GM19035 (cell line): ENCODE measurements around the gene ROBO2.

Source experiments
- ATAC-seq: cut with Tn5 transposase; IDR thresholded peaks from one replicate; pipeline ENCODE4 v1.9.1; 2021; ENCODE audit not compliant: unreplicated experiment

Gene ROBO2

DNA sequence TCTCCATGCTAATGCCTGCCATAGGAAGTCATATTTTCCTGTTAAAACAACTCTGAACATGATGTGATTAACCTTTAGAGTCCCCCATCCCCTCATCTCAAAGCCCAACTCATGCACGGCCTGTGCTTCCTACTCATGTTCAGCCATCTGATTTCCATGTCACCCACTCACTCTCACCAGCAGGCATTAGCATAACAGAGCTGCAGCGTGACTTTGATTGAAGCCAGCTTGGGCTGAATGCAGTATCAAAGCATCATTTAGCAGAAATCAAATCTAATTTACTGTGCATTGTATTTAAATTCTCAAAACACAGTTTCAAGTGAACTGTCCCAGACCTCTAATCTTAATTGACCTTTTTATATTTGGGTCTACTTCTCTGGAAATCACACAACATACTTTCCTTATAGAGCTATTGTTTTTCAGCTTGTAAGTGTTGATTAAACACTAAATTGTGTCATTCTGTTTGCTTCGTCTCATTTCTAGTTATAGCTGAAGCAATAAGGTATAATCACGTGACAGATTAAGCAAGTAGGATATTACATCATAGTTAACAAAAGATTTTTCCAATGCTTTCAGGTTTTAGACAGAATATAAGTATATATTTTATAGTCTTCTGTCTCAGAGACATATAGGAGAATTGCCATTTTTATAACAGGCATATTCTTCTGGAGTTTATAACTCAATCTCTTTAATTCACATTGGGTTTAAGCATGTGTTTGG lies 501.5 kb downstream of the ROBO2 start:
- ATAC-seq, result no peak

DNA sequence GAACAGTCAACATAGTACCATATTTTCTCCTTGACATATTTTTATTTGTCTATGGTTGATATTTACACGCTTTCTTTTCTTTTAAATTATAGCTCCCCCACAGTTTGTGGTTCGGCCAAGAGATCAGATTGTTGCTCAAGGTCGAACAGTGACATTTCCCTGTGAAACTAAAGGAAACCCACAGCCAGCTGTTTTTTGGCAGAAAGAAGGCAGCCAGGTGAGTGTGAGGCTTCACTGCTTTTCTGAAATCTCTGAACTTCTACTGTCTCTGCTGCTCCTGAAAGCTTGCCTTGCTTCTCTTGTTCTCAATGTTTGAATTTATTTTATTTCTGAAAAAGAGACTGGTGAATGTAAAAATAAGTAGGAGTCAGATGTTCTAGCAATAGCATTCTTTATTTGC lies 506.3 kb downstream of the ROBO2 start:
- ATAC-seq, result no peak

DNA sequence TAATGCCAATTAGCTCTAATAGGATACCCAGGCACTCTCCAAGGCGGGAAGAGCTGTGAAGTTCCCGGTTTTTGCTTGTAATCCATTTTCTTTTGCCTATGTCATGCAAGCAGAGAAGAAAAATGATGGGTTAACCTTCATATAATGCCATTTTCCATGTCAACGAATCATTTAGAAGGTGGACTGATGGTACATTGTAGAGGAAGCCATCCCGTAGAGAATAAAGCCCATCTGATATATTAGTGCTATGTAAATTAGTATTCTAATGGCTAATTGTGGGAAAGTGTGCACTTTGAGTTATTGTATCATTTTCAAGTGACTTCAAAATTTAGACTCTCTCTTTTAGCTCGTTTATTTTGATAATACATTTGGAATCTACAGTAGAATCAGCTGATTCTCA lies 509.1 kb downstream of the ROBO2 start:
- ATAC-seq, result no peak

DNA sequence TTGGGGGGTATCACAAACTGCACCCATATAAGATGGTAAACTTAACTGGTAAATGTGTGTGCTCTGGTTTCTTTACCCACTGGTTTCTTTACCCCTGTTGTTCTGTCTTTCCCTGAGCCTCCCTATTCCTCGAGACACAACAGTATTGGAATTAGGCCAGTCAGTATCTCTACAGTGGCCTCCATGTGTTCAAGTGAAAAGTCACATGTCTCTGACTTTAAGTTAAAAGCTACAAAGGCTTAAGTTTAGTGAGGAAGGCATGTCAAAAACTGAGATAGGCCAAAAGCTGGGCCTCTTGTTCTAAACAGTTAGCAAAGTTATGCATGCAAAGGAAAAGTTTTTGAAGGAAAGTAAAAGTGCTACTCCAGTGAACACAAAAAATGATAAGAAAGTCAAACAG lies 513.3 kb downstream of the ROBO2 start:
- ATAC-seq, result no peak

DNA sequence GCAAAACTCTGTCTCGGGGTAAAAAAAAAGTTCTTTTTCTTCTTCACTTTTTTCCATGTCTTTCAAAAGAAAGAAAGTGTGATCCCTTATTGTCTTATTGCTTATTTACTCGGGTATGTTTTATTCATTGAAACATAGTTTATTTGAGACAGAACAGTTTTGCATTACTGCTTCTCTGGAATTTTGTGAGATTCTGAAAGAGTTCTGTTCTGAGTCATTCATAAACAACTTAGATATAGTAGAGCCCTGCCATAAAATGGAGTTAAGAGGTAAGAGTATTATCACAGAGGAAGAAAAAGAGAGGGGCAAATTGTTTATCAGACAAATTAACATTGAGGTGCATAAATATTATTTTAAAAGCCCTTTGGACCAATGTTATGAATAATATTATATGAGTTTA lies 522.2 kb downstream of the ROBO2 start:
- no peak for ATAC-seq

DNA sequence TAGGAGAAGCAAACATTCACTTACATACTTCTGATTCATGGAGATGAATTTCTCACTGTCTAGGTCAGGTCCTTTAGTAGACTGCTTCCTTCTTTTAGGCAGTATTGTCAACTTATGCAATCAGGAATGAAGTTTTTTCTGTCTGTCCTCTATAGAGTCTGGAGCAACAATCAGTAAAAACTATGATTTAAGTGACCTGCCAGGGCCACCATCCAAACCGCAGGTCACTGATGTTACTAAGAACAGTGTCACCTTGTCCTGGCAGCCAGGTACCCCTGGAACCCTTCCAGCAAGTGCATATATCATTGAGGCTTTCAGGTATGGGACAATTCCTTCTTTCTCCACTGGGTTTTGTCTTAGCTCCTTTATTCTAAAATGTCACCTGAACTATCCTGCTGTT lies 523.1 kb downstream of the ROBO2 start:
- no peak for ATAC-seq

DNA sequence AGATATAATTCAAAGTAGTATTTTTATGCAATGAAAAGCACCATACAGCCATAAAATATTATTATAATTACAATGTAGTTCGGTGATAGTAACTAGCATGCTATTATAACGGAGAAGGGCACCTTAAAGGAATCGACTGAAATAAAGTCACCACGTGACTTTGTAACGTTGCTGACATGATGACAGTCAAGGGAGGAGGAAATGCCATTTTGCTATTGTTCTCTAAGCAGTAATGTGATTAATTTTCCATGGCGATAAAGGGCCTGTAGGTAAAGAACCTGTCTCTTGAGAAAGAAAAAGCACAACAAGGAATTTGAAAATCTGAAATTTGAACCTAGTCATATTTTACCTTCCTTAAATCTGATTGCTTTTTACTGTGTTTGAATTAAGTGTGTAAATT lies 526.2 kb downstream of the ROBO2 start:
- no peak for ATAC-seq

DNA sequence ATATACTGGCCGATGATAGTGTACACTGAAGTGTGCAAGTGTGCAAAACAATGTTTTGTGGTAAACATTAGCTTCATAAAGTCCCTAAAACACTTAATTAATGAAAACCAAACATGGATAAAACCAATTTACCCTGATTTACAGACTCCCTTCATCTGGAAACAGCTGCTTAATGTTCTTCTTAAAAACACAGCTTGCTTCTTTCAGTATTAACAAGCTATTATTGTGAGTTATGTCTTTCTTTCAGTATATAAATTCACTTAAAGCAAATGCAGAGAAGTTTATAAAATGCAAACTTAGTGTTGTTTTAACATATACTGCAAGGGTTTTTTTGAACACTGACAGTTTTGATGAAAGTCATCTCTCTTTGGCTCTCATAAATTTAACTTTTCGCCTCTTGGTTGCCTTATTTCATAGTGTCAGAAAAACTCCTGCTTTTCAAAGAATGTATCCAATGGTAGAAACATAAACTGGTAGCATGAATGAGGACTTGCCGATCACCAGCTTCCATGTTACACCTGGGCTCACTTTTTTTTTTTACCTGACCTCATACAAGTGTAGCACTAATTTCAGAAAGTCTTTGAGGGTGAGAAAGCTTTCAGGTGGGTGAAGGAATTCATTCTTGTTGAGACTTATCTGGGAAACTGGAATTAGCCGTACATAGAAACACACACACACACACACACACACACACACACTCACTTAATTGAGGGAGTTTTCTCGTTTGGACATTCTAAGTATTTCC lies 532.2 kb downstream of the ROBO2 start:
- no peak for ATAC-seq

DNA sequence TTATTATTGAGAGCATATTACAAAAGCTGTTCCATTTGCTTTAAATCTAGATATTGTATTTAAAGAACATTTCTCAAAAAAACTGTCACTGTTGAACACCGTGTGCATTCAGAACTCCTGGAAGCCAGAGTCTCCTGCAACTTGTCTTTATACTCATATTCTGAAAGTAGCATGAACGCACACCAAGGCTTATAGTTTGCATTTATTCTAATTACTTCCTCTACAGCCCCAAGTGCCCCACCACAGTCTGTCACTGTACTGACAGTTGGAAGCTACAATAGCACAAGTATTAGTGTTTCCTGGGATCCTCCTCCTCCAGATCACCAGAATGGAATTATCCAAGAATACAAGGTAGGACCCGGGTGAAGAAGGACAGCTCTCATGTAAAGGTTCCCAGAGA lies 537.4 kb downstream of the ROBO2 start:
- ATAC-seq, result no peak

DNA sequence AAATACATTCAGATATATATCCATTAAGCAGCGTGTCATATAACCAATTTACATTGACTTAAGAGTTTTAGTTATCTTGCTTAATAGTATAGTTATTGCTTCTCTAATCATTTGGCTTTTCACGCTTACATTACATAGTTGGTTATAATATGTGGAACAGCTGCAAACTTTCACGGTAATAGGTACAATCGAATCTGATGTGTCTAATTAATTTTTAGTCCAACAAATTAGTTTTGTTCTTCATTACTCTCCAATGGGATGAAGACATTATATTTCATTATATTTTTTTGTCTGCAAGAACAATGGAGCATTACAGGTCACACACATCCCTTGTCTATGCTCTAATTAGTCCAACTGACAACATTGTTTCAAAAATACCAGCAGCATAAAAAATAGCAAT lies 546.3 kb downstream of the ROBO2 start:
- ATAC-seq, result no peak

DNA sequence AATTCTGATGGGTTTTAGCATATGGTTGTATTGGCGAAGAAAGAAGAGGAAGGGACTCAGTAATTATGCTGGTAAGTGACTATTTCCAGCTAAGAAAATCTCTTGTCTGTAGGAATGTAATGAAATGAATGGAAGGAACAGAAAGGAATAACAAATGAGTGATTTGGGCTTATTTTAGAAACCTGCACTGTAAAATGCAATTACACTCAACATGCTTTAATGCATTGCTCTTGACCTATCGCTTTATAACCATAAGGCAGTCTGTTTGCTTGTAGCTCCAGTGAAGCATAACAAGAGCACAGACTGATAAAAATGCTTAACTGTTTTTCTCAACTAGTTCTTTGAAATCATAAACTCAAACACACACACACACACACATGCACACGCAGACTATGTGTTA lies 549.0 kb downstream of the ROBO2 start:
- no peak for ATAC-seq

DNA sequence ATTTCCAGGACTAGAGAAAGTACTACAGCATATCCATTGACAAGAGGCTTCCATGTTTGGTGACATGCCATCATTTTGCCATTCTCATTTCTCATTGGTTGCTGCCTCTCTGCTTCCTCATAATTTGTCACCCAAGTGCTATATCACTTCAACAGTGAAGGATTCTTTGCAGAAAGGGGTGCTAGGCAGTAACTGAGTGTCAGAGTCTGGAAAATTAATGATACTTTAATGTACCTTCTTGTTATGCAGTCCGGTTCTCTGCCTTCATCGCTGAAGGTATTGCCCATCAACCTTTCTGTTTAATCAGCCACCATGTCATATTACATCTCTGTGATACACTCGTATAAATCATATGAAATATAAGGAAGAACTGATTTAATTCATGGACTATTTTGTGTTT lies 550.3 kb downstream of the ROBO2 start:
- no peak for ATAC-seq

DNA sequence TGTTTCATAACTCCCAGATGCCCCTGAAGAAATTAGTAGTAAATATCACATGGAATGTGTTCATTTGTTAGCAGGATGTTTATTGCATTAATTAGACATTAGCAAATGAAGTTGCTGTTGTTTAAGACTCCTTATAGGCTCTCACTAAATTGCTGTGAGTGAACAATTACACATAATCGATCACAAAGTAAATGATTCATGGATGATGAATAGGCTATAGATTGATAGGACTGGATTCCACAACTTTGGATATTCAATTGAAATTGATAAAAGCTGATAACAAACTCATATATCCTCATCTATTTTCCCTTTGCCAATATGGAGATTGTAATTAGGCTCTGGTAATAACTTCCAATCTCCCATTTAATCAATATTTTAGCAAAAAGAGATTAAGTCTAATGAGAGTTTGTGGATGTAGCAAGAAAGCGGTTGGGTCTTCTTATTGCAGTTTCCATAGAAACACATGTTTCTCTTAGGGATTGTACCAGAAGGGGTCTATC lies 555.5 kb downstream of the ROBO2 start:
- no peak for ATAC-seq

DNA sequence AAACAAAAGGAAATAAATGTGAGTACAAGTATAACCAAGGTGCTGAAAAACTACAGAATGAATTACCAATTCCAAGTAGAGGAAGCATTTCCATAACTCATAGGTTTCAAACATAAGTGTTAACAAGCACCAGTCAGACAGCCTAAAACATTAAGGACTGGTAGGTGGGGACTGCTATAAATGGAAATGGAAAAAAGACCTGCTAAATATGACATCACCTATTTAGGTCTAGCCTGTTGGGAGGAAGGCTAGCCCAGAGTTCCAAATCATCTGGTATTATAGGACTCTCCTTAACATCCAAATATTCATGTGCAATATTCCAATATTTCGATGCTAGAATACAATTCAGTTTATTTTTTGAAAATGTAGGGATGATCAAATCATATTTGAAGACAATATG lies 560.0 kb downstream of the ROBO2 start:
- no peak for ATAC-seq

DNA sequence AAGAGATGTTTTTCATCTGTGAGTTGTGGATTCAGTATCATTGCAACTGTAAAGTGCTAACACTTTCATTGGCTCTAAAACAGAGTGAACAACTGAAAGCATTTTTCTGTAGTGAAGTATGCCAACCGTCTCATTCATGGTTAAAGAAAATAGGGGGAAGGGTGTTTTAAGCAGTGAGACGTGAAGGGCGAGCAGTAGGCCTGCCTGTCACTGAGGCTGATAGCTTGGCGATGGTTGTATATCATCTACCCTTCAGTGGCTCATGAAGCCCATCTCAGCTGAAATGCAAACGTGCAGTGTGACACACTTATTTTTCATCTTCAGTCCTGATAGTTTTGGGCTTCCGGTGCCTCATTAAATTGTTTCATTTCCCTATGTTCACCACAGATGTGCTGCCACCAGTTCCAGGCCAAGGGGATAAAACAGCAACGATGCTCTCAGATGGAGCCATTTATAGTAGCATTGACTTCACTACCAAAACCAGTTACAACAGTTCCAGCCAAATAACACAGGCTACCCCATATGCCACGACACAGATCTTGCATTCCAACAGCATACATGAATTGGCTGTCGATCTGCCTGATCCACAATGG lies 562.0 kb downstream of the ROBO2 start:
- ATAC-seq, result no peak

DNA sequence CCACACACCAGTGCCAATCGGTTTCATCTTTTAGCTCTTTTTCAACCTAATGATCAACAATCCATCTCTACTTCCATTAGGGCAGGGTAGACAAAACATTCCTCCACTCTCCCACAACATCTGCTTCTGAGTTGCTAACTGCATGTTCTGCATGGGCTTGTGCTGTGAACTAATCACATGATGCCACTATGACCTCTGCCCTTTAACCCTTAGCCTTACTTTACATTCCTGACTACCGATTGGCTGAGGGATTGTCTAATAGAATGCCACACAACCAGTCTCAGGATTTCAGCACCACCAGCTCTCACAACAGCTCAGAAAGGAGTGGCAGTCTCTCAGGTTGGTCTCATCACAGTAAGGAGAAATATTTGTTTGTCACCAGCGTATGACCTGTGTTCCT lies 562.8 kb downstream of the ROBO2 start:
- no peak for ATAC-seq

DNA sequence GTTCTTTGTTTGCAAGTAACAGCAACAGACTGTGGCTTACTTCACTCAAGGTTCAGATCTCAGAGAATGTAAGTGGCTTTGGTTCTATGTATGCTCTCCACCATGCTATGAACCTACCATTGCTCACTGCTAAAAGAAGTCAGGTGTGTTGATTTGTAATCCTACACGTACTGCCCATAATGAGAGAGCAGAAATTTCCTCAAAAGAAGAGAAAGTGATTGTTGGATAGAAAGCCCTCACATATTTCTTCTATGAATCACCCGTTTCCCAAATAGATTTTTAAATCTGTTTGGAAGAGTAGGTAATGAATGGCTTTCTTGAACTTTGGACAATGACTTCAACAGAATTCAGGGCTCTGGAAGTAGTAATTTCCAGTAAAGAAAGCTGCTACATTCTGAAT lies 565.4 kb downstream of the ROBO2 start:
- no peak for ATAC-seq

DNA sequence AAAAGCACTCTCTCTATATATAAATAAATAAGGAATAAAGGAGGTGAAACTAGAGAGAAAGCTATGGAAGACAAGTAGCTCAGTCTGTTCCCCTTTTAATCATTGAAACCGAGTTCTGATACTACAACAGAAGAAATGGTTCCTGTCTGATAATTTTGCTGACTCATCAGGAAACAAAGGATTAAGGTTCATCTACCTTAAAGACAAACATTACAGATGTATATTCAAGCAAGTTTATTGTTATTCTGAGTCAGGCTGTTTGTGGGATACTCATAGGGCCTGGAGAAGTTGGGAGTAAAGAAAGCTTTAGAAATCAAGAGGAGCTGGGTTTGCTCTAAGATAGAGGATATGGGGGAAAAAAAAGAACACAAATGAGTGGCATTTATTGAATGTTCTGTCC lies 566.0 kb downstream of the ROBO2 start:
- no peak for ATAC-seq

DNA sequence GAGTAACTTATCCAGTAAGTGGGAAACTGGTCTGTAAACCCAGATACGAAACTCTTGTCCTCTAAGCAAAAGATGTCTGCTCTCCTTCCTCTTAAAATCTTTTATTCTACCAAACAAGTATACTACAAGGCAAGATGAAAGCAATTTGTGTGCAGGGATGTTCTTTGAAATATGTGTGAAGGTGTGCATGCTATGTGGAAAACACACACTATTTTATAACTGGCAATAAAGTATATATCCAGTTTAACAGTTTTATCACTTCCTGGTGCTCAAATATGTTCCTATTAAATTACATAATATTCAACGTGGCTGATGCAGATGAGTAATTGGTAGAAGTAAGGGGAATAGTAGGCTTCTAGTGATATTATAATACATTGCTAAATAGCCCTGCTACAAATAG lies 566.5 kb downstream of the ROBO2 start:
- no peak for ATAC-seq

DNA sequence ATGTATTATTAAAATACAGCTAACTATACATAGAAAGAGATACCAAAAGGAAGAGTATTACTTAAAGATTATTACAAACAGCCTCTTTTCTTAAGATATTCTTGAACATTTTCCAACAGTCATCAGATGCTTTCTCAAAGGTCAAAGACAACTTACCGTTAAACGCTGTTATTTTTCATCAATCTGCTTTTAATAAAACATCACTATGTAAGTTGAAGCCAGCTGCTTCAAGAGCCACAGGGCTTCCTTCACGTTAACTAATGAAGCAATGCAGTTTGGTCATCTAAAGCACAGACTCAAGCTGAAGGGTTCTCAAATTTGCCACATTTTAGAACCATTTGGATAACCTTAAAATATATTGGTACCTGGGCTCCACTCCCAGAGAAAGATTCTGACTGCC lies 578.8 kb downstream of the ROBO2 start:
- ATAC-seq, result no peak

DNA sequence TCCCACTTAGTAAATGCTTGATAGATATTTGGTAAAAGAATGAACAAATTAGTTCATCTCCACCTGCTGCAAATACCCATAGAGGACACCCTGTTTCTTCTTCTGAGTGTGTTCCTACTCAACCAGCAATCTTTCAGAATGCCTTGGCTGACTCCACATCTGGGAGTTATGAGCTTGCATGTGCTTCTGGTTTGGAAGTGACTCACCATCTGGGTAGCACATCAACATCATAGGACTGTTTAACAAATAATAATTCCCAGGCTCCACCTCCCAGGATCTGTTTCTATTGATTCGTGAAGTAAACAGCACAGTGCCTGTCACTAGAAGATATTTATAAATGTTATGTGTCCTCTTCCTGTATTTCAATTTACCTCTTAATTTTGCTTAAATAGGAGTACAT lies 580.1 kb downstream of the ROBO2 start:
- ATAC-seq, result no peak

DNA sequence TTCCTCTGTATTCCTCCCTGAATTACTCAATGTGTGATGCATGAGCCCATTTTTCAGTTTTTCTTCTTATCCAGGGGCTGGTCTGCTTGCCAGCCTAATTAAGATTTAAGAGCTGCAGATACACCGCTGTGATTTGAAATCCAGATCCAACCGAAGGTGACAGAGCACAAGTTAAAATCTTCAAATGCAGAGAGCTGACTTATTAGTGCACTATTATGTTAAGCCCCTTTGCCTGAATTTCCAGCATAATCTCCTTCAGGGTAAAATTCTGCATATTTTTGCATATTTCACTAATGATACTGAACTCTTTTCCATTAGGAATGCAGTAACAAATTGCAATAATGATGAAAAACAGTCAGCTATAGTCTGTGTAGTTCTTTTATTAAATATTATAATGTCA lies 583.6 kb downstream of the ROBO2 start:
- no peak for ATAC-seq
